Activated CD4-positive, alpha-beta T cell treated with anti-CD3 and anti-CD28 coated beads for 48 hours (primary cell): Measurements from ENCODE around the gene SLC6A12.
"Not testable (repeated sequence)": the region's sequence is repeated elsewhere in the genome, so short reads cannot be mapped to it uniquely, and the experiment has no call there.

ENCODE experiments used
- DNase-seq: peaks from one replicate; pipeline ENCODE4 v3.0.0-alpha.2; 2020

SLC6A12 gene

DNA sequence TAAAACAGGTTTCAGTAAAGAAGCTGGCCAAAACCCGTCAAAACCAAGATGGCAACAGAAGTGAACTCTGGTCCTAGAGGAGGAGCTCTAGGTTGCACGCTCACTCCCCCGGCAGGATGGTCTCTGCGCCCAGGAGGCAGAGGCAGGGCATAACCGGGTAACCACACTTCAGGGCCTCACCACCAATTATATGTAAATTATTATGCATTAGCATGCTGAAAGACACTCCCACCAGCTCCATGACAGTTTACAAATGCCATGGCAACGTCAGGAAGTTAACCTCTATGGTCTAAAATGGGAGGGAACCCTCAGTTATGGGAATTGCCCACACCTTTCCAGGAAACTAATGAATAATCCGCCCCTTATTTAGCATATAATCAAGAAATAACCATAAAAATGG is 20.1 kb upstream of the SLC6A12 start:
- no peak for DNase-seq

- DNase-seq, result no peak
Measured at GRCh38 chr12:233615-233968, 19.6 kb upstream of the SLC6A12 start.

DNA sequence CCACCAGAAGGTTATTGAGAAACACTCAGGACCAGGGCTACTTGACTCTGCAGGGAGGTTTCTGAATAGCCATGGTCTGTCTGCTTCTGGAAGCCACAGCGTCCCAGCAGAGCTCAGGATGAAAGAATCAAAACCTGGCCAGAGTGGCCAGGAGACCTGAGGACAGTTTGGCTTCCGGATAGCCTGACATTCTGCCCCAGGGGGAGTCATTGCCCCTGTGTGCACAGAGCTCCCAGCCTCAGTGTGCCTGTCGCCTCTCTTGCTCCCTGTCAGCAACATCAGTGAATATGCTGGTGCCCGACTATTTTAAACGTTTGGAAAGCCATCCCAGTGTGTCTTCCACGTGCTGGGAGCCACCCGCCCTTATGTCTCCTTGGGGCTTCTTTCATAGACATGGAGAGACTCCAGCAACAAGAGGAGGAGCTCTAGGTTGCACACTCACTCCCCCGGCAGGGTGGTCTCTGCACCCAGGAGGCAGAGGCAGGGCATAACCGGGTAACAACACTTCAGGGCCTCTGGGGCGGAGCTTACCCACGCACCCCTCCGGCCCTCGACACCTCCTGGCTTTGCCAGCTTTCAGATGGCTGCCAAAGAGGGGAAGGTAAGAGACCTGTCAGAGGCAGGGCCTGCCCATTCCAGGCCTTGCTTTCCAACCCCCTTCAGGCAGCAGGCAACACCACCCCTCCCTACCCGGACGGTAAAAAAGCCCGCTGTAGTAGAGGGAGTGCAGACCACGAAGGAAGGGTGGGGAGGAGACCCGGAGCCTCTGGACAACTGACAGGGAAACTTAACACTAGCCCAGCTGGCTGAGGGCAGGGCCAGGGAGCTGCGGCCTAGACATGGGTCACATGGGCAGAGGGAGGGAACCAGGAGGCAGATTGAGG is 19.0 kb upstream of the SLC6A12 start:
- no peak for DNase-seq

DNA sequence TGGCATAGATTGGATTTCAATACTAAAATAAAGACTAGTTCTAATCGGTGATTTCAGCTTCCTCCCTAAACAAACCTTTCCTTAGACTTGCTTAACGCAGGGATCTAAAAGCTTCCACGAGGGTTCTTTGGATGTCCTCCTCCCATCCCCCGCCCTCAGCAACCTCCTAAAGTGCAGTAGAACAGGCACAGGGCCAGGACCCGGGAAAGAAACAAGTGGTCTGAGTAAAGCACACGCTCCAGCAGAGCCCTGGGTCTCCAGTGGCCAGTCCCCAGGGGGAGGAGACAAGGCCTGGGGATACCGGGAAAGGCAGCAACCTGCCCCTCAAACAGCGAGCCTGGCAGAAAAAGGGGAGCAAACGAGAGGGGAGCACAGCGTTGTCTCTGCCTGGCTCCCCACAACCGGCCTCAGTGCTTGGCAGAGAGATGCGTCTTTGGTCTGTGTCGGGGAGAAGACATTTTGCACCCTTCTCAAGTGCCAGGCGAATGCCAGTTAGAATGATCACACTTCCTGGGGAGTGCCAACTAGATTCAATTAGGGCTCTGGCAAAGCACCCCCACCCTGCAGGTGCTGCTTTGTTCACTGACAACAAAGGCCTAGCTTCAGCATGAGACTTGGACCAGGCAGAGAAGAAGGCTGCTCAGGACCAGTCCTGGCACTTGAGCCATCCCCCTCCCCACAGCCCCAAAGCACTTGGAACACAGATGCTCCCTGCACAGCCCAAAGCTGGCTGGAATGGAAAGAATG is 17.1 kb upstream of the SLC6A12 start:
- no peak for DNase-seq

- no peak for DNase-seq
Measured at GRCh38 chr12:229441-230191, 15.7 kb upstream of the SLC6A12 start.

DNA sequence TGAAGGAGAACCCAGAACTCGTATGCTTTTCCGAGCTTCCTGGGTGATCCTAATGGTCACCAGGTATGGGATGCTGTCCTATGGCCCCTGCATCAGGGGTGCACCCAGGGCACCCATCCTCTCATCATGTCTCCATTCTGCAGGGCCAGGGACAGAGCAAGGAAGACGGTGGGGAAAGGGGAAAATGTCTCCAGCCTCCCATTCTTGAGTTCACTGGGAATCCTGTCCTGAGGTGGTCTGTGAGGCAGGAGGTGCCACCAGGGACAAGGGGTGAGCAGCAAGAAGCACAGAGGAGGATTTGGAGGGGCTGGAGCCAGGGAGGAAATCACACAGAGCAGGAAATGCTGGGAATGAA is 14.9 kb upstream of the SLC6A12 start:
- DNase-seq, result no peak

DNA sequence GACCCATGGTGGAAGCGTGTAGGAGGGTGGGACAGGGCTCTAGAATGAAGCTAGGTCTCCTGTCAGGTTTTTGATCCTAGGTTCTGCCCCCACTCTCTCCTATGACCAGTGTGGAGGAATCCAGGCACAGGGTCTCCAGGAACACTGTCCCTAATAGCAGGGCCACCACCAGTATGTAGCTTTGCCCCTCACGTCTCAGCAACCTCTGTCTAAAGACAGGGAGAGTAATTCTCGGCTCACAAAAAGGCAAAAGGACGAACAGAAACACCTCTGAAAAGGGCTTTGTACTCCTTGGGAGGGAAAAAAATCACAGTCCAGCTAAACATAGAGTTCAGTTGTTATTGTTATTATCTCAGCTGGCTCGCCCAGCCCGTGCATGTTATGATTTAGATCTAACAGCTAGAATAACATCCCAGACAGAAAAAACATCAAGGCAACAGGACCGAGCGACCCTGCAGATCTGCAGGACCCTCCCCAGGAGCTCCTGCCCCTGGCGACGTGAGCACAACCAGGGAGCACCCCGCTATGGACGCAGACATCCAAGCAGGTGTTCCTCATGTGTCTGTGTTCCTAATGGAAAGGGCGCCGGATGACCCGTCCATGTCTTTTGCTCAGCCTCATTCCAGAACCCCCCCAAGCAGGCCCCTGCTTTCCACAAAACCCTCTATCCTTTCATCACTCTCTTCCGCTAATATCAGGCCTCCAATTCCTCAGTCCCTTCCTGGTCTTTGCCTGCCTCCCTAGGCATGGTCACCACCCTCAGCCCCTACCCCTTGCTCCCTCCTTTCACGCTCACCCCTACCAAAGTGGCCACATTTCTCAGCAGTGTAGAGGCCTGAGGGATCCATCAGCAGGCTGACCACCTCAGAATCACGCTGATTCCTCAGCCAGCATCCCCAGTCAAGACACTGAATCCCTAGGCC is 14.2 kb upstream of the SLC6A12 start:
- no peak for DNase-seq

- DNase-seq, result no peak
Measured at GRCh38 chr12:227286-227915, 13.4 kb upstream of the SLC6A12 start.

DNA sequence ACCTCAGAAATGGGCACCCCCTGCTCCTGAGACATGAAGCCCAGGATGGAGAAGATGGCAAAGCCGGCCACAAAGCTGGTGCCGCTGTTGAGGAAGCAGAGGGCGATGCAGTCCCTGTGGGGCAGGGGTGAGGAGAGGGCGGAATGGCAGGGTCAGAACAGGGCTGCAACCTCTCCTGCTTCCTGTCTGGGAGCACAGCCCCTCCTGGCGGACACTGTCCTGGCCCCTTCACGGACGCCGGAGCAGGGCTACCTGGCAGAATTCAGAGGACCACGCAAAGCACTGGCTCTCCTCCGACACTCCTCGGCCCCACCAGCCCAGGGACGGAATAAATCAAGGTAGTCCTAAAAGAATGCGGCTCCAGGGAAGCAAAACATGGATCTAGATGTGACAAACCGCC is 12.4 kb upstream of the SLC6A12 start:
- no peak for DNase-seq

- peak; percentile 17 for DNase-seq
Measured at GRCh38 chr12:225012-225411, 11.1 kb upstream of the SLC6A12 start.

GRCh38 chr12:224330-224729 is 10.4 kb upstream of the SLC6A12 start:
- DNase-seq, result no peak

DNA sequence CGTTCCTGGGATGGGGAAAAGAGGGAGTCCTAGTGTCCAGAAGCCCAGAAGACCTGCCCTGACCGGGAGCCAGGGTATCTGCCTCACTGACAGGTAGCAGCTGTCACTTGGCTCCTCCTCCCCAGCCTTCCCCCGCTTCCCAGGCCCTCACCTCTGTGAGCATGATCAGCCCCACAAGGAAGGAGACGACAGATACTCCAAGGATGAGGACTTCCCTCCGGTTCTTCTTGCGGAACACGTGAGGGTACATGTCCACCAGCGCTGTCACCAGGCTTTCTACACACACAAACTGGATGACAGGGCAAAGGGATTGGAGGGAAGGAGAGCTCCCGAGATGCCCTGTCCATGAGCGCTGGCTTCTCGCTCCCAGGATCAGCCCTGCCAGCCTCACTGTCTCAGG is 9.9 kb upstream of the SLC6A12 start:
- DNase-seq, result no peak

GRCh38 chr12:221736-222135 is 7.8 kb upstream of the SLC6A12 start:
- DNase-seq, result no peak

DNA sequence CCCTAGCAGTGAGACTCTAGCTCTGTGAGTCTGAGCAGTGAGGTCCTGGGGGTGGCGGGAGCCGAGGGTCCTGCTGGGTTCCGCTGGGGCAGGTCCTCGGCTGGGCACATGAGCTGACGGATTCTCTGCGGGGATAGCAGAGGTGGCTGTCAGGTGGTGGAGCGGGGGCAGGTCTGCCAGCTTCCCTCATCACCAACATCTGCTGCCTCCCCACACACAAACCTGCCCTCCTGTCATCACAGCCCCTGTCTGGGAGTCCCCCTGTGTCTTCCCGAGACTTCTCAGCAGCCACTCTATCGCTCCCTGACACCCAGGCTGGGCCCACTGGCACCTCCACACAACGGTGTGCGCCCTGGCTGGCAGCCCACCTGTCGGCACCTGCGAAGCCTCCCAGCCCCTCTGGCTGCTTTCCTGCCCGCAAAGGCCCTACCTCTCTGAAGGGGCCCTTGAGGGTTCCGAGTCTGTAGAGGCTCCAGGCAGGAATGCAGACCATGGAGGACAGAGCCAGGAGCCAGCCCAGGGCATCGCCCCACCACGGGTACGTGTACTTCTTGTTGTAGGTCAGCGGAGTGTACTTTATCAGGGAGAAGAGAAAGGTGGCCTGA is 7.1 kb upstream of the SLC6A12 start:
- DNase-seq, result no peak

GRCh38 chr12:220491-220890 is 6.5 kb upstream of the SLC6A12 start:
- no peak for DNase-seq

- DNase-seq, result peak; percentile 86
Measured at GRCh38 chr12:219891-220352, 6.0 kb upstream of the SLC6A12 start.

DNA sequence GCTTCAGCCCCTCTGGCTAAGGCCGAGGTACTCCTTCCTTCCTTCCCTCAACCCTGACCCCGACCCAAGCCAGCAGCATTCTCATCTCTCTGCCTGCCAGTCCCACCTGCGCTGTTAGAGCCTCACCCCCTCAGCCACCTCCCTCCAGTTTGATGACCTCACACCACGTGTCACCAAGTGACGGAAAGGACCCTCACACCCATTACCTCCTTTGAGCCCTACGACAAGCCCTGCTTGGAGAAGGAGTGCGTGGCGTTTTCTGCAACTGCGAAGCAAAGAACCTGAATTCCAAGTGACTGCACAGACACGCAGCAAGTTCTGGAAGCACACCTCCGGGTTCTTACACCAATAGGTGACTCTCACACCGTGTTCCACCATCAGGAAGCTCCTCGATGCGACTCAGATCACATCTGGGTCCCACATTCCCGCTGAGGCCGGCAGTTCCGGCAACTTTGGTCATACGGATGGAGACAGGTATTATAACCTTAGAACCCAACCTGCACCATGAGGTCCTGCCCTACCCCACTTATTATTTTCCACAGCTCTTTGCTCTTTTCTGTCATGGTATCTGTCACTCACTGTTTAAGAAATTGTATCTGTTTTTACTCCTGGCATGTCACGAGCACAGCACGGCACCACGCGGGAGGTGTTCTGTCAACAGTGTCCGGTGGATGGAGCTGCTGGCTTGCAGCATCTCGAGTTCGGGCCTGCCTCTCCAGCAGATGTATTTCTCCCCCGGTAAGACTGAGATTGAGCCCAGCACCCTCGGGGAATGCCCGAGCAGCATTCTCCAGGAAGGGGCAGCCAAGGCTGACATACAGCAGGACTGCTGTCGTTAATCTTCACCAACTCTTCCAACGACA is 5.0 kb upstream of the SLC6A12 start:
- no peak for DNase-seq

GRCh38 chr12:218221-218620 is 4.3 kb upstream of the SLC6A12 start:
- DNase-seq, result no peak

DNA sequence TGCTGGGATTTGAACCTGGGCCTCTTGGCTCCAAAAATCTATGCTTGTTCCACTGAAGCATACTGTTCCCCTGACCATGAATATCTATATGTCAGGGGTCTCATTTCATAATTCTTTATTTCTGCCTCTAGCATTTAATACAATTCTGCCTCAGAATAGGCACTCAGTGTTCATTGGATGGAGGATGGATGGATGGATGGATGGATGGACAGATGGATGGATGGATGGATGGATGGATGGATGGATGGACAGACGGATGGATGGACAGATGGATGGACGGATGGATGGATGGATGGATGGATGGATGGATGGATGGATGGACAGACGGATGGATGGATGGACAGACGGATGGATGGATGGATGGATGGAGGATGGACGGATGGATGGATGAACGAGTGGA is 3.1 kb upstream of the SLC6A12 start:
- not testable (repeated sequence) for DNase-seq

- DNase-seq, result no peak
Measured at GRCh38 chr12:215116-215515, 1.2 kb upstream of the SLC6A12 start.

GRCh38 chr12:213527-213932 is 427 bp downstream of the SLC6A12 start:
- no peak for DNase-seq
